ENCODE data around the gene SLC17A7.
"Not testable (repeated sequence)": the region's sequence is repeated elsewhere in the genome, so short reads cannot be mapped to it uniquely, and the experiment has no call there.

SLC17A7 gene

DNA sequence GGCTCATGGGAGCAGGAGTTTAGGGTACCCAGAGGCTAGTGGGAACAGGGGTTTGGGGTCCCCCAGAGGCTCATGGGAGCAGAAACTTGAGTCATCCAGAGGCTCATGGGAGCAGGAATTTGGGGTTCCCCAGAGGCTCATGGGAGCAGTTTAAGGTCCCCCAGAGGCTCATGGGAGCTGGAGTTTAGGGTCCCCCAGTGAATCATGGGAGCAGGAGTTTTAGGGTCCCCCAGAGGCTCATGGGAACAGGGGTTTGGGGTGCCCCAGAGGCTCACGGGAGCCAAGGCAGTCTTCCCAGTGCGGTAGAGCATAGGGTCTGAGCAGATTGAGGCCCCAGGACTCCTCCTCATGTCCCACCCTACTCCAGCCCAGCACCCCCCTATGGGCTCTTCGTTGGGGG lies 24.0 kb upstream of the SLC17A7 start:
- no peak overlapping the region for H3K56ac ChIP-seq (ENCODE audit: low read length)
- H3K4me2 ChIP-seq (ENCODE audit: low read length): no peak overlapping the region
- H2BK15ac ChIP-seq (replicated peaks; ENCODE audit: low read depth): no peak overlapping the region
- no peak overlapping the region for H3K4ac ChIP-seq (ENCODE audit: low read depth, low read length)
- no peaks in the 10 kb centered on the region for H3K36me3 ChIP-seq (ENCODE audit: control insufficient read depth, insufficient read depth, low read length)
- no peak overlapping the region for H4K5ac ChIP-seq (ENCODE audit: low read length)
- no peak overlapping the region for H3K18ac ChIP-seq (ENCODE audit: low read length)
- no peaks in the 10 kb centered on the region for H3K27me3 ChIP-seq (ENCODE audit: insufficient read depth, low read length, poor library complexity)
- no peak overlapping the region for H4K8ac ChIP-seq (ENCODE audit: low read depth, low read length)
- DNase-seq: no peak
- no peak overlapping the region for H3K4me3 ChIP-seq (ENCODE audit: low read length)
- no peak overlapping the region for H3K23ac ChIP-seq (ENCODE audit: low read length)
- no CpG with 5 or more reads among the region's 3 CpGs for WGBS (ENCODE audit: extremely low coverage, insufficient coverage, low lambda C conversion rate)
- H3K27ac ChIP-seq (ENCODE audit: low read depth, low read length): no peak overlapping the region
- no peak overlapping the region for H2BK120ac ChIP-seq (ENCODE audit: low read depth, low read length)
- no peaks in the 10 kb centered on the region for H3K79me2 ChIP-seq (ENCODE audit: control insufficient read depth, insufficient read depth, low read length)
- no peaks in the 10 kb centered on the region for H3K79me1 ChIP-seq (ENCODE audit: low read length)
- H2BK5ac ChIP-seq (ENCODE audit: low read length): no peak overlapping the region
- H2AK5ac ChIP-seq (ENCODE audit: low read length): no peak overlapping the region
- no peak overlapping the region for H3K9ac ChIP-seq (ENCODE audit: low read length)
- H3K4me1 ChIP-seq (ENCODE audit: control insufficient read depth, low read depth, low read length): no peaks in the 10 kb centered on the region

DNA sequence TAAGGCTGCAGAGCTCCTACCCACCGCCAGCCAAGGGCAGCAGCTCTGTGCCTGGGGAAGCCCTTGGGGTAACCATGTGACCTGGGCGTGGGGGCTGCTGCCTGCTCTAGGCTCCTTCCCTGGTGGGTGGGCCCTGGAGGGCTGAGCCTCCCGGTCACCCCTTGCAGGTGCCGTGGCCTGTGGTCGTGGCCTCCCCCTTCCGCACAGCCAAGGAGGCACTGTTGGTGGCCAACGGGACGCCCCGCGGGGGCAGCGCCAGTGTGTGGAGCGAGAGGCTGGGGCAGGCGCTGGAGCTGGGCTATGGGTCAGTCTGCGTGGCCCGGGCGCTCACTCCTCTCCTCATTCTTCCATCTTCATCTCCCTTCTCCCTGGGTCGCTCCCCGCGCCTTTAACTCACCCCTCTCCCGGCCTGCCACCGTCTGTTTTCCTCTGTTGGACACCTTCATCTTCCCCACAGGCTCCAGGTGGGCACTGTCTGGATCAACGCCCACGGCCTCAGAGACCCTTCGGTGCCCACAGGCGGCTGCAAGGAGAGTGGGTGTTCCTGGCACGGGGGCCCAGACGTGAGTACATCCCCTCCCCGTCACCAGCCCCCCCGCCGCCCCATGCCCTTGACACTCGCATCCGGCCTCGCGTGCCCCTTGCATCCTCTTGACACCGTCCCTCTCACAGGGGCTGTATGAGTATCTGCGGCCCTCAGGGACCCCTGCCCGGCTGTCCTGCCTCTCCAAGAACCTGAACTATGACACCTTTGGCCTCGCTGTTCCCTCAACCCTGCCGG lies 22.8 kb upstream of the SLC17A7 start:
- Histone ChIP-seq H3K4ac (ENCODE audit: low read depth, low read length) (no peak overlapping the region), H3K9ac (ENCODE audit: low read length) (no peak overlapping the region), H2BK120ac (ENCODE audit: low read depth, low read length) (no peak overlapping the region), H4K8ac (ENCODE audit: low read depth, low read length) (no peak overlapping the region), H3K4me3 (ENCODE audit: low read length) (no peak overlapping the region), H3K4me2 (ENCODE audit: low read length) (no peak overlapping the region), H3K27me3 (ENCODE audit: insufficient read depth, low read length, poor library complexity) (no peaks in the 10 kb centered on the region), H3K18ac (ENCODE audit: low read length) (no peak overlapping the region), H2AK5ac (ENCODE audit: low read length) (no peak overlapping the region), H3K4me1 (ENCODE audit: control insufficient read depth, low read depth, low read length) (no peaks in the 10 kb centered on the region), H3K23ac (ENCODE audit: low read length) (no peak overlapping the region), H3K36me3 (ENCODE audit: control insufficient read depth, insufficient read depth, low read length) (no peaks in the 10 kb centered on the region), H3K79me1 (ENCODE audit: low read length) (no peaks in the 10 kb centered on the region), H2BK15ac (replicated peaks; ENCODE audit: low read depth) (no peak overlapping the region), H3K79me2 (ENCODE audit: control insufficient read depth, insufficient read depth, low read length) (no peaks in the 10 kb centered on the region), H4K5ac (ENCODE audit: low read length) (no peak overlapping the region), H3K27ac (ENCODE audit: low read depth, low read length) (no peak overlapping the region), H3K56ac (ENCODE audit: low read length) (no peak overlapping the region), H2BK5ac (ENCODE audit: low read length) (no peak overlapping the region)
- no CpG with 5 or more reads among the region's 39 CpGs for WGBS (ENCODE audit: extremely low coverage, insufficient coverage, low lambda C conversion rate)
- DNase-seq: no peak

DNA sequence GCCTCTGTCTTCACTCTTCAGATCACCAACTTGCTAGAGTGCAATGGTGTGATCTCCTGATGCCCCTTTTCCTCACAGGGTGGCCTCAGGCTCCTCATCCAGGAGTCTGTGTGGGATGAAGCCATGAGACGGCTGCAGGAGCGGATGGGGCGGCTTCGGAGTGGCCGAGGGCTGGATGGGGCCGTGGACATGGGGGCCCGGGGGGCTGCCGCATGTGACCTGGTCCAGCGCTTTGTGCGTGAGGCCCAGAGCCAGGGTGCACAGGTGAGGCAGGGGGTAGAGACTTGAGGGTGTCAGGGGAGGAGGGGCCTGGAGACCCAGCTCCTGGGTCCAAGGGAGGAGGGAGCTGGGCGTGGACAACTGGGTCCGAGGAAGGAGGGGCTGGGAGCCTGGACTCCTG lies 21.2 kb upstream of the SLC17A7 start:
- H3K4me3 ChIP-seq (ENCODE audit: low read length): no peak overlapping the region
- H3K36me3 ChIP-seq (ENCODE audit: control insufficient read depth, insufficient read depth, low read length): no peaks in the 10 kb centered on the region
- H3K79me1 ChIP-seq (ENCODE audit: low read length): no peaks in the 10 kb centered on the region
- H4K8ac ChIP-seq (ENCODE audit: low read depth, low read length): no peak overlapping the region
- no peaks in the 10 kb centered on the region for H3K27me3 ChIP-seq (ENCODE audit: insufficient read depth, low read length, poor library complexity)
- no peak overlapping the region for H2AK5ac ChIP-seq (ENCODE audit: low read length)
- DNase-seq: no peak
- H2BK15ac ChIP-seq (replicated peaks; ENCODE audit: low read depth): no peak overlapping the region
- H3K56ac ChIP-seq (ENCODE audit: low read length): no peak overlapping the region
- H3K4me1 ChIP-seq (ENCODE audit: control insufficient read depth, low read depth, low read length): no peaks in the 10 kb centered on the region
- no peak overlapping the region for H2BK5ac ChIP-seq (ENCODE audit: low read length)
- no CpG with 5 or more reads among the region's 12 CpGs for WGBS (ENCODE audit: extremely low coverage, insufficient coverage, low lambda C conversion rate)
- no peak overlapping the region for H3K9ac ChIP-seq (ENCODE audit: low read length)
- H3K27ac ChIP-seq (ENCODE audit: low read depth, low read length): no peak overlapping the region
- H4K5ac ChIP-seq (ENCODE audit: low read length): no peak overlapping the region
- no peak overlapping the region for H3K18ac ChIP-seq (ENCODE audit: low read length)
- H3K4ac ChIP-seq (ENCODE audit: low read depth, low read length): no peak overlapping the region
- no peaks in the 10 kb centered on the region for H3K79me2 ChIP-seq (ENCODE audit: control insufficient read depth, insufficient read depth, low read length)
- H2BK120ac ChIP-seq (ENCODE audit: low read depth, low read length): no peak overlapping the region
- no peak overlapping the region for H3K23ac ChIP-seq (ENCODE audit: low read length)
- H3K4me2 ChIP-seq (ENCODE audit: low read length): no peak overlapping the region

DNA sequence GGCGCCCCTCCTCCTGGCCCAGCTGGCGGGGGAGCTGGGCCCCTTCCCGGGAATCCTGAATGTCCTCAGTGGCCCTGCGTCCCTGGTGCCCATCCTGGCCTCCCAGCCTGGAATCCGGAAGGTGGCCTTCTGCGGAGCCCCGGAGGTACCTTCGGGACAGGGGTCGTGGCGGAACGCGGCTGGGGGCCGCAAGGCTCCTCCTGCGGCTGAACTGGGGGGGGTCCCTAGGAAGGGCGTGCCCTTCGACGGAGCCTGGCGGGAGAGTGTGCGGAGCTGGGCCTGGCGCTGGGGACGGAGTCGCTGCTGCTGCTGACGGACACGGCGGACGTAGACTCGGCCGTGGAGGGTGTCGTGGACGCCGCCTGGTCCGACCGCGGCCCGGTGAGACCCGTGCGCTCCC lies 20.3 kb upstream of the SLC17A7 start:
- Histone ChIP-seq H3K4me1 (ENCODE audit: control insufficient read depth, low read depth, low read length) (no peaks in the 10 kb centered on the region), H3K4ac (ENCODE audit: low read depth, low read length) (no peak overlapping the region), H3K23ac (ENCODE audit: low read length) (no peak overlapping the region), H3K79me1 (ENCODE audit: low read length) (no peaks in the 10 kb centered on the region), H4K8ac (ENCODE audit: low read depth, low read length) (no peak overlapping the region), H3K27ac (ENCODE audit: low read depth, low read length) (no peak overlapping the region), H3K4me3 (ENCODE audit: low read length) (no peak overlapping the region), H2BK120ac (ENCODE audit: low read depth, low read length) (no peak overlapping the region), H2BK15ac (replicated peaks; ENCODE audit: low read depth) (no peak overlapping the region), H3K36me3 (ENCODE audit: control insufficient read depth, insufficient read depth, low read length) (no peaks in the 10 kb centered on the region), H4K5ac (ENCODE audit: low read length) (no peak overlapping the region), H3K56ac (ENCODE audit: low read length) (no peak overlapping the region), H3K79me2 (ENCODE audit: control insufficient read depth, insufficient read depth, low read length) (no peaks in the 10 kb centered on the region), H3K4me2 (ENCODE audit: low read length) (no peak overlapping the region), H3K18ac (ENCODE audit: low read length) (no peak overlapping the region), H3K27me3 (ENCODE audit: insufficient read depth, low read length, poor library complexity) (no peaks in the 10 kb centered on the region), H2BK5ac (ENCODE audit: low read length) (no peak overlapping the region), H2AK5ac (ENCODE audit: low read length) (no peak overlapping the region), H3K9ac (ENCODE audit: low read length) (no peak overlapping the region)
- DNase-seq: no peak
- WGBS (ENCODE audit: extremely low coverage, insufficient coverage, low lambda C conversion rate): no CpG with 5 or more reads among the region's 37 CpGs

DNA sequence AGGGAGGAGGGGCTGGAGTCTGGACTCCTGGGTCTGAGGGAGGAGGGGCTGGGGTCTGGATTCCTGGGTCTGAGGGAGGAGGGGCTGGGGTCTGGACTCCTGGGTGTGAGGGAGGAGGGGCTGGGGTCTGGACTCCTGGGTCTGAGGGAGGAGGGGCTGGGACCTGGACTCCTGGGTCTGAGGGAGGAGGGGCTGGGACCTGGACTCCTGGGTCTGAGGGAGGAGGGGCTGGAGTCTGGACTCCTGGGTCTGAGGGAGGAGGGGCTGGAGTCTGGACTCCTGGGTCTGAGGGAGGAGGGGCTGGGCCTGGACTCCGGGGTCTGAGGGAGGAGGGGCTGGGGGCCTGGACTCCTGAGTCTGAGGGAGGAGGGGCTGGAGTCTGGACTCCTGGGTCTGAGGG lies 19.8 kb upstream of the SLC17A7 start:
- not testable (repeated sequence) for H3K56ac ChIP-seq (ENCODE audit: low read length); H2BK15ac ChIP-seq (replicated peaks; ENCODE audit: low read depth); H3K4me3 ChIP-seq (ENCODE audit: low read length); H3K27ac ChIP-seq (ENCODE audit: low read depth, low read length); H3K18ac ChIP-seq (ENCODE audit: low read length); H3K4me1 ChIP-seq (ENCODE audit: control insufficient read depth, low read depth, low read length); H3K36me3 ChIP-seq (ENCODE audit: control insufficient read depth, insufficient read depth, low read length); H2AK5ac ChIP-seq (ENCODE audit: low read length); H4K5ac ChIP-seq (ENCODE audit: low read length); H3K27me3 ChIP-seq (ENCODE audit: insufficient read depth, low read length, poor library complexity); H3K79me1 ChIP-seq (ENCODE audit: low read length); H2BK5ac ChIP-seq (ENCODE audit: low read length); H3K9ac ChIP-seq (ENCODE audit: low read length); H3K79me2 ChIP-seq (ENCODE audit: control insufficient read depth, insufficient read depth, low read length); H3K4me2 ChIP-seq (ENCODE audit: low read length); H4K8ac ChIP-seq (ENCODE audit: low read depth, low read length); H2BK120ac ChIP-seq (ENCODE audit: low read depth, low read length); H3K23ac ChIP-seq (ENCODE audit: low read length); H3K4ac ChIP-seq (ENCODE audit: low read depth, low read length); DNase-seq
- WGBS (ENCODE audit: extremely low coverage, insufficient coverage, low lambda C conversion rate): no CpG with 5 or more reads among the region's 1 CpG

DNA sequence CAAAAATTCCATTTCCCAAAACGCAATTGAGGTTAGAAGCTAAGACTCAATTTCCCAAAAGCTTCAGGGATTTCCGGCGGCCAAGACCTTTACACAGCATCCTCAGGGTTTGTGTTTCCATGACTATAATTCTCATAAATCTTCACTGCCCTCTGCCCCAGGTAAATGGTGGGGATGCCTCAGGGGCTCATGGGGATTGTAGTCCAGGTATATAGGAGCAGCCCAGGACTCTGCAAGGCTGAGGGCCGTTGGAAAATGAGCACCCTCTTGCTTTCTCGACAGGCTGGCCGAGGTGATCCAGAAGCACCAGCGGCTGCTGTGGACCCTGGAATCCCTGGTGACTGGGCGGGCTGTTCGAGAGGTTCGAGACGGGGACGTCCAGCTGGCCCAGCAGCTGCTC lies 18.1 kb upstream of the SLC17A7 start:
- H3K4me1 ChIP-seq (ENCODE audit: control insufficient read depth, low read depth, low read length): no peaks in the 10 kb centered on the region
- H3K18ac ChIP-seq (ENCODE audit: low read length): no peak overlapping the region
- no peak overlapping the region for H3K9ac ChIP-seq (ENCODE audit: low read length)
- H3K56ac ChIP-seq (ENCODE audit: low read length): no peak overlapping the region
- H3K36me3 ChIP-seq (ENCODE audit: control insufficient read depth, insufficient read depth, low read length): no peaks in the 10 kb centered on the region
- H2BK5ac ChIP-seq (ENCODE audit: low read length): no peak overlapping the region
- H3K27ac ChIP-seq (ENCODE audit: low read depth, low read length): no peak overlapping the region
- no peak overlapping the region for H3K4ac ChIP-seq (ENCODE audit: low read depth, low read length)
- H3K4me2 ChIP-seq (ENCODE audit: low read length): no peak overlapping the region
- H2BK15ac ChIP-seq (replicated peaks; ENCODE audit: low read depth): no peak overlapping the region
- DNase-seq: no peak
- no peaks in the 10 kb centered on the region for H3K27me3 ChIP-seq (ENCODE audit: insufficient read depth, low read length, poor library complexity)
- no peak overlapping the region for H4K8ac ChIP-seq (ENCODE audit: low read depth, low read length)
- no peak overlapping the region for H2BK120ac ChIP-seq (ENCODE audit: low read depth, low read length)
- H4K5ac ChIP-seq (ENCODE audit: low read length): no peak overlapping the region
- no peaks in the 10 kb centered on the region for H3K79me2 ChIP-seq (ENCODE audit: control insufficient read depth, insufficient read depth, low read length)
- no CpG with 5 or more reads among the region's 12 CpGs for WGBS (ENCODE audit: extremely low coverage, insufficient coverage, low lambda C conversion rate)
- H3K23ac ChIP-seq (ENCODE audit: low read length): no peak overlapping the region
- peaks cover under 1% of the 10 kb centered on the region for H3K79me1 ChIP-seq (ENCODE audit: low read length)
- H3K4me3 ChIP-seq (ENCODE audit: low read length): no peak overlapping the region
- no peak overlapping the region for H2AK5ac ChIP-seq (ENCODE audit: low read length)
